ENCODE data around the gene ASIC1. TPM values are rescaled to one million over a fixed set of nuclear protein-coding genes. Genes with fewer than 3 reads are reported as not detected.
A peak's percentile ranks its signal among the peaks of the same experiment; 100 is the strongest.

The ASIC1 gene
- total RNA-seq, 1 donor from 2014 or later: 1.6 TPM

DNA sequence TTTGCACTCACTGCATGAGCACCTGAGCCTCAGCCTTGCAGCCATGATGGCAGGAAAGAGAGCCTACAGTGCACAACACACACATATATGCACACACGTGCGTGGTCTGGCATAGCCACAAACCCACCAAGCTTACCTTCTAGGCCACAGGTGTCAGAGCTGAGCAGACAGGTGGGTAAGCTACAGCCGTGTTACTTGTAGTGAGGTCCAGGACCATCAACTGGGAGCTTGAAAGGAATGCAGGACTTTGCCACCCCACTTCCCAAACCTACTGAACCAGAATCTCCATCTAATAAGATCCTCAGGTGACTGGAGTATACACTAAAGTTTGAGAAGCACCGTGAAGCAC lies 2.7 kb downstream of the ASIC1 start:
- no peak for DNase-seq (ENCODE audit: low spot score)

GRCh38 chr12:50061171-50061570 lies 3.8 kb downstream of the ASIC1 start:
- DNase-seq (ENCODE audit: low spot score): no peak

GRCh38 chr12:50061946-50062686 lies 4.7 kb downstream of the ASIC1 start:
- DNase-seq (ENCODE audit: low spot score): no peak

GRCh38 chr12:50062728-50063460 lies 5.5 kb downstream of the ASIC1 start:
- DNase-seq (ENCODE audit: low spot score): no peak

DNA sequence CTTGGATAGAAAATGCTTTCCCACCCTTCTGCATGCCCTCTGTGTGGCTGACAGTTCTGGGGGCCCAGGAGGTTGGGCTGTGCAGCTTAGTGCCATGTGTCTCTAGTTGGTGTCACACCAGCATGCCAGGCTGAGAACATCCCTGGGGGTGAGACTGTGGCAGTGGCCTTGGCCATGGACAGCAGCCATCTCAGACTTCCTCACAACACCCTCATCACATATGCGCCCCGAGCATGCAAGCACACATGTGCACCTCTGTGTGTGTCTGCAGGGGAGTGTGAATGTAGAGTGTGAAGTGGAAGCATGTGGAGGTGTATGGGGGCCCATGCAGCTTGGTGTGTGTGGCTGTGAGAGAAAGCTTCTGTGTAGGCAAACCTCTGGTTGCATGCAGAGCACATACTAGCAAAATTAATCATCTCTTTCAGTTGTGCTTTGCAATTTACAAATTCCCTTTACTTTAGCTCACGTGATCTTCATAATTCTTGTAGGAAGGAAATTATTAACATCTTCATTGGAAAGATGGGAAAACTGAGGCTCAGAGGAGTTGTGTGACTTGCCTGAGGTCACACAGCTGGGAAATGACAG lies 8.4 kb downstream of the ASIC1 start:
- no peak for DNase-seq (ENCODE audit: low spot score)

- no peak for DNase-seq (ENCODE audit: low spot score)
These were observed 9.0 kb downstream of the ASIC1 start for GRCh38 chr12:50066402-50066801.

GRCh38 chr12:50069069-50069468 lies 11.7 kb downstream of the ASIC1 start:
- no peak for DNase-seq (ENCODE audit: low spot score)

- DNase-seq (ENCODE audit: low spot score): no peak
These were observed 12.1 kb downstream of the ASIC1 start for GRCh38 chr12:50069539-50069938.

- peak; percentile 87 for DNase-seq (ENCODE audit: low spot score)
These were observed 13.1 kb downstream of the ASIC1 start for GRCh38 chr12:50070314-50071060.

GRCh38 chr12:50072198-50072907 lies 15.0 kb downstream of the ASIC1 start:
- no peak for DNase-seq (ENCODE audit: low spot score)

- DNase-seq (ENCODE audit: low spot score): no peak
These were observed 15.8 kb downstream of the ASIC1 start for GRCh38 chr12:50073206-50073605.

DNA sequence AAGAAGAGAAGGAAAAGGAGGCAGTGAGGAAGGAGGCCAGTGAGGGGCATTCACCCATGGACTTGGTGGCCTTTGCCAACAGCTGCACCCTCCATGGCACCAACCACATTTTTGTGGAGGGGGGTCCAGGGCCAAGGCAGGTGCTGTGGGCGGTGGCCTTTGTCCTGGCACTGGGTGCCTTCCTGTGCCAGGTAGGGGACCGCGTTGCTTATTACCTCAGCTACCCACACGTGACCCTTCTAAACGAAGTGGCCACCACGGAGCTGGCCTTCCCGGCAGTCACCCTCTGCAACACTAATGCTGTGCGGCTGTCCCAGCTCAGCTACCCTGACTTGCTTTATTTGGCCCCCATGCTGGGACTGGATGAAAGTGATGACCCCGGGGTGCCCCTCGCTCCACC lies 16.3 kb downstream of the ASIC1 start:
- DNase-seq (ENCODE audit: low spot score): no peak

GRCh38 chr12:50074936-50075807 lies 17.8 kb downstream of the ASIC1 start:
- DNase-seq (ENCODE audit: low spot score): peak; percentile 88

DNA sequence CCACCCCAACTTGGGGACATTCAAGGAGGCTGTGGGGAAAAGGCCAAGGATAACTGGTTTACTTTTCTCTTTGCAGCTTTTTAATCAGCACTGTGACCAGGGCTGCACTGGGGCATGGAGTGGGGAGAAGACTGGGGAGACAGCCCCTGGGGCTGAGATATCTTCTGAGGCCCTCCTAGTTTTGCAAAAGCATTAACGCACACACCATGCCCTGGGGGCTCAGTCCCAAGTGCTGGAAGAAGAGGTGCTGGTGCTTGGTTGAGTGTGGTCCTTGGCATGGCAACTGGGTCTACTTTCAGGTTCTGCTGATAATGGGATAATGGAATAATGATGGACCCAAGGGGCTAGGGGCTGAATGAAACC lies 18.4 kb downstream of the ASIC1 start:
- DNase-seq (ENCODE audit: low spot score): no peak

GRCh38 chr12:50077099-50077498 lies 19.7 kb downstream of the ASIC1 start:
- DNase-seq (ENCODE audit: low spot score): no peak

GRCh38 chr12:50078281-50078680 lies 20.9 kb downstream of the ASIC1 start:
- DNase-seq (ENCODE audit: low spot score): no peak

DNA sequence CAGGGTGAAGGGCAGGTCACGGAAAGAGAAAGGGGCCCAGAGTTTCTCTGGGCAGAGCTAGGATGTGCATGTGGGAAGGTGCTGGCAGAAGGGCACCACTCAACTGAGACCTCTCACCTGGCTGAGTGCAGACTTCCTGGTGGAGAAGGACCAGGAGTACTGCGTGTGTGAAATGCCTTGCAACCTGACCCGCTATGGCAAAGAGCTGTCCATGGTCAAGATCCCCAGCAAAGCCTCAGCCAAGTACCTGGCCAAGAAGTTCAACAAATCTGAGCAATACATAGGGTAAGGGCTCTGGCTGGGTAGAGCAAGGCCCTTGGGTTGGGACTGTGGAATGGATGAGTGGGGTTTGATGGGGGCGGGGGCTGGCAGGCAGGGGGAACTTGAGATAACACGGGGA lies 22.4 kb downstream of the ASIC1 start:
- DNase-seq (ENCODE audit: low spot score): no peak

GRCh38 chr12:50081096-50081808 lies 23.9 kb downstream of the ASIC1 start:
- DNase-seq (ENCODE audit: low spot score): no peak

DNA sequence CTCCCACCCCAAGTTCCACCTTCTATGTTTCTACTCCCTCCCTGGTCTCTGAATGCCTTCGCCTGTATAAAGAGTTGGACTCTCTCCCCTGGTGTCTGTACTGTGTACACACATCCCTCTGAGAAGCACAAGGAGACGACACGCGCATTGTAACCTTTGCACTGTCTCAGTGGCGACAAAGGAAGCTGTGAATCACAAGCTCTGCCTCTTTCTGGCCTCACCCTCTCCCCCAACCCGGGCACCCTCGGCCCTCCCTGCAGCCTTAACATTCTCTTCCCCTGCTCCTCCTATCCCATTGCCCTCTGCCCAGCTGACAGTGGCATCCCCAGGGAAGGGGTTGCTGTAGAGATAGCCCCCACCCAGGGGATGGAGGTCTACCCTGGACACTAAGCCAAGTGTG lies 25.2 kb downstream of the ASIC1 start:
- DNase-seq (ENCODE audit: low spot score): no peak

GRCh38 chr12:50083301-50083700 lies 25.9 kb downstream of the ASIC1 start:
- no peak for DNase-seq (ENCODE audit: low spot score)

Data from ureter (tissue), 1 donor.